SK-N-SH (cell line): ENCODE measurements around the gene COL23A1.
A peak's percentile ranks its signal among the peaks of the same experiment; 100 is the strongest.

Source experiments
- CTCF ChIP-seq: fragments of 200-600 bp; sonication (generic); IDR thresholded peaks from 2 replicates; pipeline ENCODE4 v1.6.1; 2017; ENCODE audit warnings: antibody characterized with exemption, mild to moderate bottlenecking, moderate library complexity
- JUND ChIP-seq: IDR thresholded peaks from 2 replicates; pipeline ENCODE4 v1.4.0; 2012
- POLR2AphosphoS5 ChIP-seq: IDR thresholded peaks from 2 replicates; pipeline ENCODE4 v1.6.1; 2012; ENCODE audit warnings: low read depth, low read length
- REST ChIP-seq: IDR thresholded peaks from 2 replicates; pipeline ENCODE4 v1.6.1; 2012; ENCODE audit warnings: mild to moderate bottlenecking, low read depth, low read length, moderate library complexity
- SIN3A ChIP-seq: IDR thresholded peaks from 2 replicates; pipeline ENCODE4 v1.6.1; 2012; ENCODE audit warnings: low read depth, mild to moderate bottlenecking, low read length, moderate library complexity, borderline replicate concordance
- SMC3 ChIP-seq: IDR thresholded peaks from 2 replicates; pipeline ENCODE4 v1.6.1; 2012; ENCODE audit warnings: low read depth, low read length, improper control_type of control experiment
- USF2 ChIP-seq: fragments of 150-350 bp; IDR thresholded peaks from 2 replicates; pipeline ENCODE4 v1.6.1; 2017; ENCODE audit warnings: antibody characterized with exemption, low read length, low read depth, borderline replicate concordance

- TF ChIP-seq CTCF: no peak
- no peak for TF ChIP-seq JUND
- TF ChIP-seq SIN3A: no peak
- 0 out of 2 replicates have a peak, but pooled peaks have one; percentile 34 for TF ChIP-seq REST
- TF ChIP-seq POLR2AphosphoS5: no peak
- TF ChIP-seq SMC3: no peak
- TF ChIP-seq USF2: no peak
Observed at GRCh38 chr5:178201221-178201926, 388.8 kb downstream of the COL23A1 start.
